Ramos (cell line): ENCODE data around the gene ETV7.
"Not testable (repeated sequence)": the region's sequence is repeated elsewhere in the genome, so short reads cannot be mapped to it uniquely, and the experiment has no call there.

ENCODE experiments used
- in situ Hi-C: fragments of 300-500 bp; cut with MboI; formaldehyde crosslinking; loops from one replicate; pipeline ENCODE4 v1.14.3; 2022; ENCODE audit warnings: low sequenced_read_pairs; ENCODE audit not compliant: unreplicated experiment

ETV7 gene

DNA sequence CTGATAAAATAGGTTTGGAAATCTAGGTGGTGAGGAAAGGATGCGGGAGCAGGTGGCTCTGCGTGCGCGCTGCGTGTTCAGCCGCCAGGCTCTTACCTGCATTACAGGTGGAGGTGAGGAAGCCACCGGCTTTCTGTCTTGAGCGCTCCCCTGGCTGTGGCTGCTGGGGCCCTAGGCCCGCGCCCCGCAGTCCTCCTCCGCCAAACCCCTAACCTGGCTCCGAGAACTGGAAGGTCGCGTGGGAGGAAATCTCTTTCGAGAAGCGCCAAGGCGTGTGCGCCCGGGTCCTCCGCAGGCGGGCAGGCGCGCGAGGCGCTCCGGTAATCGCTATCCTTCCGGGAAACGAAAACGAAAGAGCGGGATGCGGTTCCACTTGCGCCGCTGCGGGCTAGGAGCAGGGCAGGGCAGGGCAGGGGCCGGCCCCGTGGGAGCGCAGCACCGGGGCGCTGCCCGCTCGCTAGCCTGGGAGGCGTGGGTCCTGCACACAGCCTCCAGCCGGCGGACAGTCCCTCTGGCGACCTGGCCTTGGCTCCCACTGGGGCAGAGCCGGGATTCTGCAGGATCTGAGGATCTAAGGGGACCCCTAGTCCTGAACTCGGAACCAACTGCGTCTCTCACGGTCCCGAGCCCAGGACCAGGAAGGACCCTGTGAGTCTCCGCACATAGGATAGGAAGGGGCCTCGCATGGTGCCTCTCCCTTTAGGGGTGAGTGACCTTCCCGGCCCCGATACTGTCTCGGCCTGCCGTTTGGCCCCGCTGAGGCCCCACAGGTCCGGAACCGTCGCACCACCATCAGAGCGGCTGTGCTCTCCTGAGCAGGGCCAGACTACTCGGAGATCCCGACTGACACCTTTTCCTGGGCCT lies at the start of gene ETV7:
Gene ETV7 (minus strand): TSS at position 230 of the 864 bp plus-strand sequence. CDS start 128 bp downstream, at position 102.
- in situ Hi-C loops: no loop called here

DNA sequence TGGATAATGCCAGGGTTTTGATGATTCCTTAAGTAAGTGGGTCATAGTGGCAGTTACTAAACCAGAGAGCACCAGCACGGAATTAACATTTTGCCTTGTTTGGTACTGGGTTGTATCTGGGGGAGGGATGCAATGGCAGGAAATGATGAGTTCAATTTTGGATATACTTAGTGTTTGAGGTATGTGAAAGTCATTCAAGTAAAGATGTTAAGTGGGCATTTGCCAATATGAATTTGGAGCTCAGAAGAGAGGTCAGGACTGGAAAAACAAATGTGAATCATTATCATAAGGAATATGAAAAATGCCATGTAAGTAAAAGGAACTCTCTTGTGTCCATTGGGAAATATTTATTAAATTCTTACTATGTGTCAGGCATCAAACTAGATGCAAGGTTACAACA lies 49.0 kb upstream of the ETV7 start:
- in situ Hi-C loops: no loop called here

DNA sequence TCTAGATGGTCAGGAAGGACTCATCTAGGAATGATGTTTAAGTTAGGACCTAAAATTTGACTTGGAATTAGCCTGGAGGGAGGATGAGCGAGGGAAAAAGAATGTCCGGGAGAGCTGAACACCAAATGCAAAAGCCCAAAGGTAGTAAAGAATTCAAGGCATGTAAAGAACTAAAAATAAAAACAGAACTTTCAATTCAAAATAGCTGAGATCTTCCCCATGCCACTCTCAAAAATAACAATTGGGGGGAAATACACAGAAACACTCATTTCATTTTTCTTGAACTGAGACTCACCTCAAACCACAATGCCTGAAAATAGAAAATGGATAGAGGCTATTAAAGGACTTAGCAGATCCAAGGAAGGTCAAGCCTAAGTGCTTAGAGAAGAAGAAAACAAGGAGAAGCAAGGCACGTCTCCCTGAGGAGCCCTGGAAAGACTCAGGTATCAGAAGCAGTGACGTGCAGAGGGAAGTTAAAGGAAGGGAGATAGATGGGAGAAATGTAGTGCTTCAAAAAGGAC lies 44.7 kb upstream of the ETV7 start:
- in situ Hi-C loops: no loop called here

DNA sequence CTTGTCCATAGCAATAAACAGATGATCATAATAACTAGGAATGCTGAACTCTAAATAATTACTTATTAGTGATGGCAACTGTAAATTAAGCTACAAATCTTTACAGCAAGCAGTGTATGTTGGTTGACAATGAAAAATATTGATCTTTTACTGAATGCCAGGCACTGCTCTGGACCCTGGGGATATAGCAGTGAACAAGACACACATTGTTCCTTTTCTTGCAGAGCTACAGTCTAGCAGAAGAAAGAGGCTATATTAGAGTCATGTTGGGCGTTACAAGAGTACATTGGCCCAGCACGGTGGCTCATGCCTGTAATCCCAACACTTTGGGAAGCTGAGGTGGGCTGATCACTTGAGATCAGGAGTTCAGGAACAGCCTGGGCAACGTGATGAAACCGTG lies 43.7 kb upstream of the ETV7 start:
- in situ Hi-C loops: no loop called here

DNA sequence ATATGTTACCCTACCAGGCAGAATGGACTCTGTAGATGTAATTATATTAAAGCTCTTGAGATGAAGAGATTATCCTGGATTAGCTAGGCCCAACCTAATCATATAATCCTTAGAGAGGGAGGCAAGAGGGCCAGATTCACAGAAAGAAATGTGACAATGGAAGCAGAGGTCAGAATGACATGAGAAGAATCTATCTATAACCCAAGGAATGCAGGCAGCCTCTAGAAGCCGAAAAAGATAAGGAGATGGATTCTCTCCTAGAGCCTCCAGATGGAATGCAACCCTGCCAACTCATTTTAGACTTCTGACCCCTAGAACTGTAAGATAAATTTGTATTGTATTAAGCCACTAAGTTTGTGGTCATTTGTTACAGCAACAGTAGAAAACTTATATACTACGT lies 42.9 kb upstream of the ETV7 start:
- in situ Hi-C loops: no loop called here

DNA sequence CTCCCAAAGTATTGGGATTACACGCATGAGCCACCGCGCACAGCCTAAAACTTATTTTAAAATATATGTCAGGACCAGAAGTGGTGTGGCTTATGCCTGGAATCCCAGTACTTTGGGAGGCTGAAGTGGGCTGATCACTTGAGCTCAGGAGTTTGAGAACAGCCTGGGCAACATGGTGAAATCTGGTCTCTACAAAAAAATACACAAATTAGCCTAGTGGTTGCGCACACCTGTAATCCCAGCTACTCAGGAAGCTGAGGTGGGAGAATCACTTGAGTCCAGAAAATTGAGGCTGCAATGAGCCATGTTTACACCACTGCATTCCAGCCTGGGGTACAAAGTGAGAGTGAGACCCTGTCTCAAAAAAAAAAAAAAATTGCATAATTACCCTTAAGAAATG lies 41.4 kb upstream of the ETV7 start:
- in situ Hi-C loops: no loop called here

DNA sequence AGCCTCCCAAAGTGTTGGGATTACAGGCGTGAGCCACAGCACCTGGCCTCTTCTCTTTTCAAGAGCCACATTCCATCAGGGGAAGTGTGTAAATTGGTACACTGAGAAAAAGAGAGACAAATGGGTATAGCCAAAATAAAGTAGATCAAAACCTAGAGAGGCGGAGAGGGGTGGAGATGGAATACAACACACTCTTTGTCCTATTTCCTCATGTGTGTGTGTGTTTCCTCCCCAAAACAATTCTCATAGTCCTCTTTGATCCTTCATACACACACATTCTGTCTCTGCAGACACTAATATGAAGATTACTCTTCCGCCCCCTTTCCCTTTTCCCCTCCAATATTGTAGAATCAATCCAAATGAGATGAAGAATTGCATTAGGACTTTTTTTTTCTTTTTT lies 39.2 kb upstream of the ETV7 start:
- in situ Hi-C loops: no loop called here

DNA sequence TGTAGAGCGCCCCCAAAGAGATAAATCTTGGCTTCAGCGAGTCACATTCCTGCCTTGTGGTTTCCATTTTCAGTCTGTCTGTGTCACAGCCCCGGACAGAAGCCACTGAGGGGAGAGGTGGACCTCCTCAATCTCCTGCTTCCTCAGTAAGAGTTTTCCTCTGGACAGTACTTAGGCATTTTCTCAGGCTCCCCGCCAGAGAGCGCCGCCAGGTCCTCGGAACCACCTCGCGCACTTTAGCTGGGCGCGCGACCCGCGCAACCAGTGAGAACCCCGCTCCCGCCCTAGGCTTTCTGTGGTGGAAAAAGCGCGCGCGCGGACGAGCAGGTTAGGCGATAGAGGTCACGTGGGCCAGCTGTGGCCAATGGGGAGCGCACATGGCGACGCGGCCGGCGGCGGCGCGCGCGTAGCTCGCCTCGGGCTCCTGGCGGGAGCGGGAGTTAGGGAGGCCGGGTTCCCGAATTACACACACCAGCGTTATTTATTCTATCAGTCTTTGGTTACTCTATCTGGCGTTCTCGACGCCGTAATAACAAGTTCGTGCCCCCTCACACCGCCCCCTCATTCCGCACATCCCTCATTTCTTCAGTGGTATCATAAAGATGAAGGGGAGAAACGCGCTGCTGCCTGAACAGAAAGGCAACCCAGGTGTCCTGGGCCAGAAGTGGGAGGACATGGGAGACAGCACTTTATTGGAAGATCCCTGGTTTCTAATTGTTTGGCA lies 35.8 kb upstream of the ETV7 start:
- in situ Hi-C loops: no loop called here

DNA sequence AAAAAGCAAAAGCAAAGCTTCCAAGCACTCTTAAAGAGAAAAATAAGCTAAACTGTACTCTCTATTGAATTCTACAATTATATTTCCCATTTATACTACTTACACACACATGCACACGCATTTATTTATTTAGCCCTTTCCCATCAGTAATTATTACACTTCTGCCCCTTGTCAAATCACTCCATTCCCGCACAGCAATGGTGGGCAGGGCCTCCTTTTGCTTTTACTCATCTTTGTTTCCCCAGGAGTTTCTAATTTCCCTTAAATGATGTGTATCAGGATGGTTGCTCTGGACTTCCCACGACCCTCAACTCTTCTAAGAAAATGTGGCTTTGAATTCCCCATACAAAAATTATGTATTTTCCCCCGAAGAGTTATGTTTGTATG lies 35.2 kb upstream of the ETV7 start:
- in situ Hi-C loops: no loop called here

DNA sequence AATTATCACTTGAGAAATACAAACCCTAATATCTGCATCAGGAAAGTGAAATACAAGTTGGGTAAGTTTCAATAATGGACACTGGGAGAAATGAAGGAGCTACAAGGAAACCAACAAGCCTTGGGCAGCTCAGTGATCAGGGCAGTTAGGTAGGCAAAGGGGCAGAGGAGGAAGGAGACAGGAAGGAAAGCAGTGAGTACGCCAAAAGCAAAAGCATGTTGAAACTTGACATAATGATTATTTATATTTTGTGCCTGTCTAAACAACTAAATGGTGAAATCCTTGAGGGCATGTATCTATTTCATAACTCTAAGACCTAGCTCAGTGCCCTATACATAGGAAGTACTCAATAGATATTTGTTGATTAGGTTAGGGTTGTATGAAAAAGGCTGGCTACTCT lies 31.8 kb upstream of the ETV7 start:
- in situ Hi-C loops: no loop called here

DNA sequence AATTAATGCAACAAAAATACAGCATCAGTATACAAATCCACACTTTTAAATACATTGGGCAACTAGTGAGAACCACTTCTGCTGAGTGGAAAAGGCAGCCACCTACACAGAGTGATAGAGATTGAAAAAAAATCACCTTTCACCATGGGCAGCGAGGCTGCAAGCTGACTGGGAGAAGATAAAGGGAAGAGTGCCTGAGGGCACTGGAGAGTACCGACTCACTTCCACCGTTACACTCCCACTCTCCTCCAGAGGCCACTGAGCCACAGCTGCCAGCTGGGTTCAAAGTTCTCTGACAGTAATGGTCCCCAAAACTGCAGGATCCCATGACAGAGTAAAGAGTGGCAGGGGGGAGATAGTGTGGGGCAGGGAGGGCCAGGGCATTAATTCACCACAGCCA lies 31.1 kb upstream of the ETV7 start:
- in situ Hi-C loops: no loop called here

DNA sequence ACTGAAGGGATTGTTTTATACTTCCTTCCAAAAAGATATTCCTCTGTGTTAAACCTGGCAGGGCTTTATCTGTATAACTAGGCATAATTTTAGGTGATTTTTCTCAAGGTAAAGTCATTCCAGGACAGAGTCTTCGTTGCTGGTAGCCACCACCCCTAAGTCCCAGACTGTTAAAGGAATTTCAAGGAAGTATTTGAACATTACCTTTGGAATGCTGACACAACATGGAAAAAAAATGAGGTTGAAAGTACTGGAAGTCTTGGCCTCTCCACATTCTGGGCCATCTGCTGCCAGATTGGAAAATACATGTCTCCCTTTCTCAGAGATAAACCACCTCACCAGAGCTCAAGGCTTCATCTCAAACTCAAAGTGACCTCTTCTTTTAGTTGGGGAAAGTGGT lies 27.0 kb upstream of the ETV7 start:
- in situ Hi-C loops: no loop called here

DNA sequence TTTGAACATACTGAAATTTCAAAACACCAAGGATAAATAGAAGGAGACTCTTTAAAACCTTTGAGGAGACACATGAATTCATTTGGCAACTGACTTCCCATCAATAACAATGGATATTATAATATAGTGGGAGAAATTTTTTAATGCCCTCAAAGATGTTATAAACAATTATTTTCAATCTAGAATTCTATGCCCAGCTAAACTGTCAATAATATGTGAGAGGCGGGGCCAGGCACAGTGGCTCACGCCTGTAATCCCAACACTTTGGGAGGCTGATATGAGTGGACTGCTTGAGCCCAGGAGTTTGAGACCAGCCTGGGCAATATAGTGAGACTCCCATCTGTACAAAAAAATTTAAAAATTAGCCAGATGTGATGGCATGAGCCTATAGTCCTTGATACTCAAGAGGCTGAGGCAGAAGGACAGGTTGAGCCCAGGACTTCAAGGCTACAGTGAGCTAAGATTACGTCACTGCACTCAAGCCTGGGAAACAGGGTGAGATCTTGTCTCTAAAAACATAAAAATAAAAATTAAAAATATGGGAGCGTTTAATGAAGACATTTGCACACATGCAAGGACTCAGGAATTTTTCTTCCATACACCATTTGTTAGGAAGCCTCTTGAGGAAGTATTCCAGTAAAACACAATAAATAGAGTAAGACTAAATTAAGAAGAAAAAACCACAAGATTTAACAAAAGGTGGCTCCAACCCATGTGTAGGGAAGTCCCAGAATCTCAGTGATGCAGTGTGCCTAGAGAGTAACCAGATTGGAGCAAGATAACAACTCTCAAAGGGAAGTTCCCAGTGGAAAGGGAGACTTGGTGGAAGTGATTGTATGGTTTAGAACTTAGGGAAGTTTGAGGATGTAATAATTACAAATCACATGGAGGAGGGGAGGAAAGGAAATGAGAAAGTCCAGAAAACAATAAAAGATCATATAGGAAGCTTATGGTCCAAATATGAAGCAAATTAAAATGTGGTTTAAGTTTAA lies 26.3 kb upstream of the ETV7 start:
- in situ Hi-C loops: no loop called here

DNA sequence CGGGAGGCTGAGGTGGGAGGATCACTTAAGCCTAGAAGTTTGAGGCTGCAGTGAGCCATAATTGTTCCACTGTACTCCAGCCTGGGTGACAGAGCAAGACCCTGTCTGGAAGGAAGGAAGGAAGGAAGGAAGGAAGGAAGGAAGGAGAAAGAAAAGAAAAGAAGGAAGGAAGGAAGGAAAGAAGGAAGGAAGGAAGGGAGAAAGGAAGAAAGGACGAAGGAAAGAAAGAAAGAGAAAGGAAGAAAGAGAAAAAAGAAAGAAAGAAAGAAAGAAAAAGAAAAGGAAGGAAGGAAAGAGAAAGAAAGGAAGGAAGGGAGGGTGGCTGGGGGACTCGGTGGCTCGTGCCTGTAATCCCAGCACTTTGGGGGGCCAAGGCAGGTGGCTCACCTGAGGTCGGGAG lies 22.2 kb upstream of the ETV7 start:
- in situ Hi-C loops: not testable (repeated sequence)

DNA sequence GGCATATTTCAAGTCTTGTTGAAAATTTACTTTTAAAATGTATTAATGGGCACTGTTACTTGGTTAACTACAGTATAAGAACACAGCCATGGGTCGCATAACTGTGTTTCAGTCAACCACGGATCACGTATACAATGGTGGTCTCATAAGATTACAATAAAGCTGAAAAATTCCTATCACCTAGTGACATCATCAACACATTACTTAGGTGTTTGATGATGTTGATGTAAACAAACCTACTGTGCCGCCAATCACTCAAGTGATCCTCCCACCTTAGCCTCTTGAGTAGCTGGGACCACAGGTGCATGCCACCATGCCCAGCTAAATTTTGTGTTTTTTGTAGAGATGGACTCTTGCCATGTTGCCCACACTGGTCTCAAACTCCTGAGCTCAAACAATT lies 16.7 kb upstream of the ETV7 start:
- in situ Hi-C loops: no loop called here

DNA sequence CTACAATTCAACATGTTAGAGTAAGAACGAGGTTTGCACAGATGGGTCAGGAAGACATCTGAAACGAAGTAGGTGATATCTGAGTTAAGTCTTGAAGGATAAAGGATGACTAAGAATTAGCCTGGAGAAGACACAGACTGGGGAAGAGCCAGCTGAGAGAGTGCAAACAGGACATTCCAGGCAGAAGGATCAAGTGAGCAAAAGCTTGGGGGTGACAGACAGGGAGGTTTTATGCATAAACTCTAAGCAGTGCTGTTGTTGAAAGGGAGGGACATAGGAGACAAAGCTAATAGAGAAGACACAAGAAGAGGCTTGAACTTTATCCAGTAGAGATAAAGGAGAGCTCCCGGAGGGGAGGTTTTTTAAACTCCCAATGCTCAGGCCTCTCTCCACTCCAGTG lies 15.0 kb upstream of the ETV7 start:
- in situ Hi-C loops: no loop called here

DNA sequence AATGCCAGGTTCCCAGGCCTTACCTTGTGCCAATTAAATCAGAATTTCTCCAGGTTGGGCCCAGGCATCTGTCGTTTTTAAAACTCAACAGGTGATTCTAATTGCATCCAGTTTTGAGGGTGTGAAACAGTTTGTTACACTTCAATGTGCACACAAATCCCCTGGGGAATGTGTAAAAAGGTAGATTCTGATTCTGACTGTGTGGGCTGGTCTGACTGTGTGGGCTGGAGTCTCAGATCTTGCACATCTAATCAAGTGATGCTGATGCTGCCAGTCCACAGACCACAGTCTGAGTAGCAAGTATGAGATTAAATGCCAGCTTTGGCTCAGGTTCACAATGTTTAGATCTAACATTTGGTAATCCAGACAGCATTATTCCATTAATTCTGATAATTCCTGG lies 12.5 kb upstream of the ETV7 start:
- in situ Hi-C loops: no loop called here

DNA sequence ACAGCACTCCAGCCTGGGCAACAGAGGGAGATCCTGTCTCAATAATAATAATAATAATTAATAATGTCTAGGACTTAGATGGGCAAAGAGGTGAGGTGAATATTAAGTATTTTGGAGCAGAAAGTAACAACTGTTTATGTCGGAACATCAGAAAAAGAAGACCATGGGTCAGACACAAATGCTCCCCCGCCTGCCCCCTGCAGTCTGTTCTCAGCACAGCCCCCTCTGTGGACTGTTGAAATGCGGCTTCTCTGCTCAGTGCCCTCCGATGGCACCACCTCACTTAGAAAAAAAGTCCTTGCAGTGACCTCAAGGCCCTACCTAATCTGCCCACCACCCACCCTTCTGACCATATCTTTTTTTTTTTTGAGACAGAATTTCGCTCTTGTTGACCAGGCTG lies 5.2 kb upstream of the ETV7 start:
- in situ Hi-C loops: no loop called here

DNA sequence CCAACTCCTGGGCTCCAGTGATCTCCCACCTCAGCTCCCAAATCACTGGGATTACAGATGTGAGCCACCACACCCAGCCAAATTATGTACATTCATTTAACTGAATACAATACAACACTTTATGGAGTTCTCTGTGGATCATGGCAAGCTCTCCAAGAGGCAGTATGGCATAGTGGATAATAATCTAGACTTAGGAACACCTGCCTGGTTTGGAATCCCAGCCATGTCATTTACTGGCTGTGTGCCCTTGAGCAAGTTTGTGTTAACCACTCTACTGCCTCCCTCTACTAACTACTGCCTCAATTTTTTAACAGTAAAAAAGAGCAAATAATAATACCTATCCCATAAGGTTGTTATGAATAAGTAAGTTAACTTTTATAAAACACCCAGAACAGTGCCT lies 1.9 kb upstream of the ETV7 start:
- in situ Hi-C loops: no loop called here
